Stimulated activated CD8-positive, alpha-beta memory T cell treated with anti-CD3 and anti-CD28 coated beads, Interleukin-12 subunit alpha, Interleukin-12 subunit beta, amount 100 ng/mL, for 4 hours (primary cell): Measurements from ENCODE around the gene GPR176.
A peak's percentile ranks its signal among the peaks of the same experiment; 100 is the strongest.

Experiments used
- DNase-seq: peaks from one replicate; pipeline ENCODE4 v3.0.0-alpha.2; 2020; ENCODE audit warnings: low read depth

GPR176 gene

DNA sequence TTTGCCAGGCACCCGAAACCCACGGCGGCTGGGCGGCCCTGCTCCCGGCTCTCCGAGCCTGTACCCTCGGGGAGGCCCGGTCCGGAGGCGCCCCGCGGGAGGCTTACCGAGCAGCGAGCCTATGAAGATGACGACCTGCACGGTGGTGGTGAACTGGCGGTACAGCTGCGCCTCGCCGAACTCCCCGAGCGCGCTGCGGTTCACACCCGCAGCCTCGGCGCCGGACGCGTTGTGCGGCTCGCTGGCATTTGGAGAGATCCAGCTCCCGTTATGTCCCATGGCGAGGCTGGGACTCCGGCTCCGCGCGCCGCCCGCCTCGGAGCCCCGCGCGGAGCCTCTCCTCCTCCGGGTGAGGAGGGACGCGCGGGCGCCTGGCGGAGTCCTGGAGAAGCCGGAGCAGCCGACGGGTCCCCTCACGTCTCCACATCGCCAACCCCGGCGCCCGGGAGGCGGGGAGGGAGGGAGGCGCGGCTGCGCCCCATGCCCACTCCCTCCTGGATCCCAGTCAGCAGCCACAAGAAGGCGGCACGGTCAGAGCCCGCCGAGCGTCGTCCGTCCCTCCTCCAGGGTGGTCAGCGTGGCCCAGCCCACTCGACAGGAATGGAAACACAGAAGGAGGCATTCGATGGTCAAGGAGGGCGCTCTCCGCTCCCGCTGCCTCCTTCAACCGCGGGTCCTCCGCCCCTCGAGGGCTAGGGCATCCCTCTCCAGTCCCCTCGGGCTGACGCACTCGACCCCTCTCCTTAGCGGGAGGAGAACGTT is at the start of gene GPR176:
Gene GPR176, minus strand, starts transcription at position 519 of the 762 bp plus-strand sequence. Its CDS starts 240 bp downstream, at position 279.
- peak; percentile 8 for DNase-seq

DNA sequence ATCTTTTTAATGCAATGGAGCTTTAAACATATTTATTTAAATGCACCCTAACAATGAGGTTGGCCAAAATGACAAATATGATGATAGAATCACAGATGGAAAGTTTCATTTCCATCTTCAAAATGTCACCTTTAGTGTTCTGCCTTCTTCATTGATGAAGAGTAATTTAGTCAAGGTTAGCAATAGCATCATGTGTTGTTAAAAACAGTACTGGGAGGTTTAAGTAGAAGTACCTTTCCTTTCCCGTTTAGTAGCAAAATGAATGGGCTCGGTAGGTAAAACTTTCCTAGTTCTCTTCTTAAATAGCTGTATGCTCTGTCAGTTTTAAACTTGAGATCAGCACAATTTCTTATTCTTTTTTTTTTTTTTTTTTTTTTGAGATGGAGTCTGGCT is 48.9 kb upstream of the GPR176 start:
- DNase-seq: no peak

- no peak for DNase-seq
Observed at GRCh38 chr15:39968273-39969001, 48.4 kb upstream of the GPR176 start.

DNA sequence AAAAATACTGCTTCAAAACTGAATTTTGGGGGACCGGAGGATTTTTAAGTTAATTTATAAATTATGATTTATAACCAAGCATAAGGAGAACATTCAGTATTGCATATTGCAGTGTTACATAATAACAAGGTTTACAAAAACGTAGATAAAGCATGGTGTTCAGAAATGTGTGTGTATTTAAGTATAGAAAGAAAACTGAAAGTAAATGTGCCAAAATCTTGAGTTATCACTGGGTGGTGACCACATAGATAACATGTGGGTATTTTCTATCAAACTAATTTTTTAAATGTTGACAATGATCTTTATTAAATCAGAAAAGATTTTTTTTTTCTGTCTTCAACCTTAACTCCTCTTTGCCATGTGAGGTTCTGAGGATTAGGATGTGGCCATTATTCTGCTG is 46.5 kb upstream of the GPR176 start:
- no peak for DNase-seq

DNA sequence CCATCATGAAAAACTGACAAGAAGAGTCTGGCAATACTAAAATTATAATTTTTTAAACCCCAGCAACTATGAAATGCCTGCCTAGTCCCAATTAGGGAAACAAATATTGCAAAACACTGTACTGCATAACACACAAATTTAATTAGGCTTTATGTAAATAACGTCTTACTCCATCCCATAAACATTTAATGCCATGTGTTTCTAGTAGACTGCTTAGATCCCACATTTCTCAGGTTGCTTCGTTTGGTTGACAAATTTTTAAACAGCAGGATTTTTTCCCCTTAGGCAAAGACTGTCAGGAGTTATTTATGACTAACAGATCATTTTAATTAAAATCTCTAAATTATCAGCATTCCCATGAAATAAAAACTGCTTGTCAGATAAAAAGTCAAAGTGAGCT is 43.7 kb upstream of the GPR176 start:
- DNase-seq: no peak

DNA sequence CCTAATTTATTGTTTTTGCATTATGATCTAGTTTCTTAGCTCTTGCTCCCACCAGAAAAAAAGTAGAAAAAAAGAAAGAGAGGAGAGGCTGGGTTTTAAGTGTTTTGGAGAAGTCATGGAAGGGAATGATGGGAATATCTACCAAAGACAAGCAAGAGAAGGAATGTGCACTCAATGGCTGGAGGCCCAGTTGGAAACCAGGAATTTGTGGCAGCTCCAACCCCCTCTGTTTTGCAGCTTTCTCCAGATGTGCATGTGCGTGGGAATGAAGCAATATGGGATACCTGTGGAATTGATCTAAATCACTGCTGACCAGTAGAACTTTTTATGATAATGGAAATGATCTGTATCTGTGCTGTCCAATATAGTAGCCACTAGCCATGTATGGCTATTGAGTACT is 41.0 kb upstream of the GPR176 start:
- DNase-seq: no peak

- DNase-seq: no peak
Observed at GRCh38 chr15:39960411-39960810, 40.3 kb upstream of the GPR176 start.

DNA sequence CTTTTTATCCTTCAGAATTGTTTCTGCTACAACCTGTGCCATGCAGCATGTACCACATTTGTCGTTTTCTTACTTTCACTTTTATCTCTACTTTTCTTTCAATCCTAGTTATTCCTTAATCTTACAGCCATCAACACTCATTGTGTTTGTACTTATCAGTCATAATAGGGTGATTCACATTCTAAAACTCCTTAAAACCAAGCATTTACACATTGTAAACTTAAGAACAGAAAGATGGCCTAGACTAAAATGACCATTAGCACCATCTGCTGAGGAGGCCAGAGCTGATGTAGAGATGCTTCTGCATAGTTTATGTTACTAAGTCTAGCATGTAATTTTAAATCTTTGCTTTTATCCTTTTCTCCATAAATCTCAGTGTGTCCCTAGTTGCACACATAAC is 39.3 kb upstream of the GPR176 start:
- DNase-seq: no peak

GRCh38 chr15:39957481-39957880 is 37.4 kb upstream of the GPR176 start:
- no peak for DNase-seq

DNA sequence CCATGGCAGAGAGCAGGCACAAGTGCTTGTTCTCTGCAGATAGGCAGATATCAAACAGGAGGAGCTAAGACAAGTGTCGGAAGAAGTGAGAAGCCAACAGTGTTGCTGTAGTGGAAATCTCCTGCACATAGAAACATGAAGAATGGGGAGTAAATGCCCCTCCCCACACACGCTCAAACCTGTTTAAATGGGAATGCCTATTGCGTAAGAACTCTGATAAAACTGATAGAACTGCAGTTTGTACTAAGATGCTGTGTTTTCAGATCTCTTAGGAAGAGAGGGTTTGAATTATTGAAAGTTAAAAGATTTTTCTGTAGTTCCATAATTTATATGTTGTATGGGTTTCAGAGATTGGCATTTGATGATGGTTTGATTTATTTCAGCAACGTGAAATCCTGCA is 33.5 kb upstream of the GPR176 start:
- DNase-seq: no peak

GRCh38 chr15:39951561-39951960 is 31.5 kb upstream of the GPR176 start:
- no peak for DNase-seq

DNA sequence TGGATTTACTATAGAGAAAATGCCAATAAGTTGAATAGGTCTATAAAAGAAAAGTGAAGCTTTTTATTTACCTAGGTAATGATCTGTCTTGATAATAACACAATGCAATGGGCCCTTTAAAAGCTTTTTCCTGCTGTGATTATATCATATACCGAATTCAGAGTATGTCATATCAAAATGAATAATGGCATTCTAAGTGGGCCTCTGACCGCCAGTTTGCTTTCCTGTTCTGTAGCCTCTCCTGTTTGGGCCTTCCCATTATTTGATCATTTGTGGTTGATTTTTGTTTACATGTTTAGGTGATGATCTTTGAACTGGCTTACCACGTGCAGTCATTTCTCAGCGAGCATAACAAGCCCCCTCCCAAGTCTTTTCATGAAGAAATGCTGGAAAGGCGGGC is 28.8 kb upstream of the GPR176 start:
- no peak for DNase-seq

- no peak for DNase-seq
Observed at GRCh38 chr15:39947401-39948197, 27.5 kb upstream of the GPR176 start.

DNA sequence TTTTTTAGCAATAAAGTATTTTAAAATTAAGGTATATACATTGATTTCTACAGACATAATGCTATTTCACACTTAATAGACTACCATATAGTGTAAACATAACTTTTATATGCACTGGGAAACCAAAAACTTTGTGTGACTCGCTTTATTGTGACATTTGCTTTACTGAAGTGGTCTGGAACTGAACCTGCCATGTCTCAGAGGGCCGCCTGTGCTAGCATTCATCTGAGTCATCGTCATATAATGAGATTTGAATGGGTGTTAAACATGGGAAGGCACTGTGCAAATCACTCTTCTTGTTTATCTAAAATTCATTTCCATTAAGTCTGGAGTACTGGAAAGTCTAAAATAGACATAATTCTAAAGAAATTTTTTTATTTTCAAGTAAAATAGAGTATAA is 26.8 kb upstream of the GPR176 start:
- DNase-seq: no peak

DNA sequence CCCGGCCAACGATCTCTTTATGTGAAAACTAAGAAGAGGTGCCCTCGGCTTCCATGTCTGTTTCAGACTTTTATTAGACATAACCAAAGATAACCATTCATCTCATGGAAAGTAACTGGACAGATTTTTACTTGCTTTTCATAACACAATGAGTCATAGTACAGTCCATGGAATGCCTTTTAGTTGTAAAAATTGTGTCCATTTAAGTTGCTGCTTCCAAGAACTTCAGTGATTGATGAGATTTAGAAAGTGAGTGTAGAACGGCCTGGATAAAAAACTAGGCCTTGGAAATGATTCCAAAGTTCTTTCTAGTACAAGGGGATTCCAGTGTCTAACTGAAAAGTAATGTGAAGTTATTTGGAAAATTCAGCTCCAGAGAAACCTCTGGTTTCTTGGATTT is 24.7 kb upstream of the GPR176 start:
- no peak for DNase-seq

DNA sequence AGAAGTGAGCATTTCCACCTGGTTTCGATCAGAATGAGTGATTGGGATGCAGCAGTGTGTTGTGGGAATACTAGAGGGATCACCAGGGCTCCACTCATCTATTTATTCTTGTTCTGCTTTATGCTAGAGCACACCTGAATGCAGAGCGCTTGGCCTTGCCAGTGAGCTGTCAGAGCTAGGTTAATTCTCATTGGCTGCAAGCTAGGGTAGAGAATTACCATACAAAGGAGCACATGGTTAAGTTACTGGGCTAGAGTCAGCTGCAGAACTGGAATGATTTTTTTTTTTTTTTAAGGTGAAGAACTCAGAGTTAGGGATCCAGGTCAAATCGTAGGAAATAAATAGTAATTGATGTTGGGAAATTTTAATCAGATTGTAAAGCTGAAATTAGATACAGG is 22.7 kb upstream of the GPR176 start:
- DNase-seq: no peak

DNA sequence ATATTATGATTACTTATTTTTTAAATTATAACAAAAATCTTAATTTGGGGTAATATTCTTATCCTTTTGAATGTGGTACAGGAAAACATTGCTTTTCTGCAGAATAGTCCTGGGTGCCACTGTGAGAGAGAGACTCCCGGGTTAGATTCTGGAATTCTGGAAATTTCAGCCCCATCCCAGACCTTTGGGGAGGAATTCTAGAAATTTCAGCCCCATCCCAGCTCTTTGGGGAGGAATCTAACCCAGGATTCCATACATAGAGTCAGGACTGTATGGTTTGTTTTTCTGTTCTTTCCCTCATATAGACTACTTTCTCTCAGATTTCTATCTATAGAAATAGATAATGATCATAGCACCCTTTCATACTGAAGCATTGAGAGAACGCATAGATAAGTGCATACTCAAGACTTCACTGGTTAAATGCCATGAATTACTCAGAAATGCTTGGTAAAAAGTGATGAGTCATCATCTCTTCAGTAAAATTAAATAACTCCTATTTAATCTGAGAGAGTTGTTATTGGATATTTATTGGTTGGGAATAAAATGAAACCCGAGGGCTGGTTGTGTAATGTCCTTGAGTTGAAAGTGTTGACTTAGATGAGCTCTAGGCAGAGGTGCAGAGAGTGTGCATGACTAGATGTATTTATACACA is 22.2 kb upstream of the GPR176 start:
- no peak for DNase-seq

DNA sequence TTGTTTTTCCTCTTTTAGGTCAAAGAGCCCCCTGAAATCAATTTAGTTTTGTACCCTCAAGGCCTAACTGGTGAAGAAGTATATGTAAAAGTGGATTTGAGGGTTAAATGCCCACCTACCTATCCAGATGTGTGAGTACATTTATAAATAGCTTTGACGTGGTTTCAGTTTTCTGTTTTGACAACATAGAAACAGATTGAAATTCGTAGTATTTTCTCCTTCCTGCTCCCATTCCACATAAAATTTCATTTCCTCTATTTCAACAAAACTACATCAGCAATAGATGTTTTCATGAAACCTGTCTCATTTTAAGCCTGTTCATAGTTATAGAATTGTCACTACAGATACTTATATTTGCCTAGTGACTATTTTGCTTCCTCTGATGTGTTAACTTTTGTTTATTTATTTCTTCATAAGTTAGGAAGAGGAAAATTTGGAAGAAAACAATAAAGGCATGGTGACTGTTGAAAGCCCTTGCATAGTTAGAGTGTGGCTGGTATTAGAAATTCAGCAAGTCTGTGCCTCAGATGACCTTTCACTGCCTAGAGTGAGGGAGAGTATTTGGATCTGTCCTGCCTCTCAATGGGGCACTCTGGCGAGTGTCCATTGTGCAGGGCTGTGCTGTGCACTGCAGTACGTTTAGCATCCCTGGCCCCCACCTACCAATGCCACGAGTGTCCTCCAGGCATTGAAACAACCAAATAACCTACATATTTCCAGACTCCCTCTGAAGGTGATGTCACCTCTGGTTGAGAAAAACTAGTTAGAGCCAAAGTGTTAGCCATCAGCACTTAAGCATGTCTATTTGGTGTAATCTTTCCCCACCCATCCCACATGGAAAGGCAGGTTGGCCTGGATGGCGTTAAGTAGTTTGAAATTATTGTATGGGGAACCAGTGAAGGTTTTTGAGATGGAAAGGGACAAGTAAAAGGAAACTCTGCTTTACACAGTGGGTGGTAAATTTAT is 19.7 kb upstream of the GPR176 start:
- DNase-seq: no peak

DNA sequence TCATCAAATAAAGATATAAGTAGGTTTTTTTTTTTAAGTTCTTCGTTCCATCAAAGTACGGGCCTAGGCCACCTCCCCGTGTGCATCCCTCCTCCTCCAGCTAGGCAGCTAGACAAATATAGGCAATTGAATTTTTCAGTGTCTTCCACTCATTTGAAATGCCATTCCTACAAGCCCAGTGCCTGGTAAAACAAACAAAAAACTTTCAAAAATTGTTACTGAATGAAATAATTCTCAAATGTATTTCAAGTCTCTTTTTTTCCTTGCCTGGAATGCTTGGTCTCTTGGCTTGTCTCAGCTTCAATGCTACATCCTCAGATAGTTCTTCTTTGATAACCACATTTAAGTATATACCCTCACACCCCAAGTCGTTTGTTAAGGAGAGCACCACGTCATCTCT is 17.6 kb upstream of the GPR176 start:
- DNase-seq: no peak

DNA sequence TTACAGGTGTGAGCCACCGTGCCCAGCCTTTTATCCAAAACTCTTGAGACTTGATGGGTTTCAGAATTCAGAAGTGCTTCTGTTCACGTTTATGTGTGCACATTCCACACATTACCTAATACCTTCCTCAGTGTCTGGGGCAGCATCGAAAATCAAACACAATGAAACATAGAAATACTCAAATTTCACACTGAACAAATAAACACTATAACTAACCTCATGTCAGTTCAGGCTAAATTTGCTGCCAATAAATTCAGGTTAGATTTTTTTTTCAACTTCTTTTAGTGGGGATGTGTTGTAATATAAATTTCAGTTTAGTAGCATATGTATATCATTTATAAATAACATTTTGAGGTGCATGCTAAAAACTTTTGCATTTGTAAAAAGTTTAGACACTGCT is 16.6 kb upstream of the GPR176 start:
- no peak for DNase-seq

DNA sequence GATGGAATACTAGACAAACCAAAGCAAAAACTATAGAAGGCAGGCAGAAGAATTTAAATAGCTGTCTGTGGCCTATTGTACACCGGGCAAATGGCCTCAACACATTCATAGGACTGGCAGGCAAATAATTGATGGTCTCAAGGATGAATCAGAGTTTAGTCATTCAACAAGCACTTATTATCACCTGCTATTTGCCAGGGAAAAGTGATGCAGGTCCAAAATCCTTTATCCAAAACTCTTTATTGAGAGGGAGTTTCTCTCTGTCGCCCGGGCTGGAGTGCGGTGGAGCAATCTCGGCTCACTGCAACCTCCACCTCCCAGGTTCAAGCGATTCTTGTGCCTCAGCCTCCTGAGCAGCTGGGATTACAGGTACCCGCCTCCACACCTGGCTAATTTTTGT is 16.1 kb upstream of the GPR176 start:
- DNase-seq: no peak
